Muscle of arm (tissue), 12 donors: Measurements from ENCODE around the gene SLC16A2. TPM values are rescaled to one million over a fixed set of nuclear protein-coding genes. Genes with fewer than 3 reads are reported as not detected.

Source experiments
- DNase-seq: peaks from one replicate; pipeline ENCODE4 v3.0.0-alpha.2; 2013
- polyA plus RNA-seq, 12 donors: library from polyadenylated mRNA; unstranded; fragments of 120-200 nt; gene quantifications; one replicate each; pipeline ENCODE4 v1.2.1, GENCODE V29; 2013; ENCODE audit not compliant: insufficient read length in 12 of 12

SLC16A2 gene
- polyA plus RNA-seq, 12 donors = 36.7 to 62.9 (median 49.9) TPM; not detected in 1

DNA sequence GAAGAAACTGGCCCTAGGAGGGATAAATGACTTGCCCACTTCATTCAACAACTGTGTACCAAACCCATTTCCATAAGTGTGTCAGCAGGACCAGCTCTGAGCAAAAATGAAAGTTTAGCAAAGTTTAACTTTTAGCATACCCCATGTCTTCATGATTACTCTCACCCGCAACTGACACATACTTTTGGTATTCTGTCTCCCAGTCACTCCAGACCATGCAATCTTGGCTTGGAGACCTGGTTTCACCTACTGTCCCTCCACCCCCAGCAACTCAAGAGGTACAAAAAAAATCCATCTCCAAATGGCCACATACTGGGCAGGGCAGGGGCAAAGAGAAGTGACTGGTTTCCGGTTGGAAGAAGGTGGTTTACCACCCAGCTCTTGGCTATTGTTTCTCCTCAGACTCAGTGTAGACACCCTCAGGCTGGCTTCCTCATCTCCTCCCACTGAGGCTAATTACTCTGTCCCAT lies 113.3 kb downstream of the SLC16A2 start:
- DNase-seq = no peak

DNA sequence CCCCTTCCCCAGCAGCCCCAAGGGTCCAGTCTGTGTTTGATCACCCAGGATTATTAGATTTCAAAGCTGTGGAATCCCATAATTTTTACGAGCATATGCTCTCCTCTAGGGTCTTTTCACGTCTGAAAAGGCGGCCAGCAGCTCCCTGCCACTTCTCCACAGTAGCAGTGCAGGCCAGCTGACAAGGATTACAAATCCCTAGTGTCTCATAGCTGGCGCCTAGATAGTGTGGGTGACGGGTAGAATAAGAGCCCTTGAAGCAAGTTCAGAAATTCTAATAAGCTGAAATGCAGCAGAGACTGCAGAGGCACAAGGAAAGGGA lies 113.8 kb downstream of the SLC16A2 start:
- no peak for DNase-seq

GRCh38 chrX:74535408-74536151 lies 114.3 kb downstream of the SLC16A2 start:
- peak; percentile 70 for DNase-seq

DNA sequence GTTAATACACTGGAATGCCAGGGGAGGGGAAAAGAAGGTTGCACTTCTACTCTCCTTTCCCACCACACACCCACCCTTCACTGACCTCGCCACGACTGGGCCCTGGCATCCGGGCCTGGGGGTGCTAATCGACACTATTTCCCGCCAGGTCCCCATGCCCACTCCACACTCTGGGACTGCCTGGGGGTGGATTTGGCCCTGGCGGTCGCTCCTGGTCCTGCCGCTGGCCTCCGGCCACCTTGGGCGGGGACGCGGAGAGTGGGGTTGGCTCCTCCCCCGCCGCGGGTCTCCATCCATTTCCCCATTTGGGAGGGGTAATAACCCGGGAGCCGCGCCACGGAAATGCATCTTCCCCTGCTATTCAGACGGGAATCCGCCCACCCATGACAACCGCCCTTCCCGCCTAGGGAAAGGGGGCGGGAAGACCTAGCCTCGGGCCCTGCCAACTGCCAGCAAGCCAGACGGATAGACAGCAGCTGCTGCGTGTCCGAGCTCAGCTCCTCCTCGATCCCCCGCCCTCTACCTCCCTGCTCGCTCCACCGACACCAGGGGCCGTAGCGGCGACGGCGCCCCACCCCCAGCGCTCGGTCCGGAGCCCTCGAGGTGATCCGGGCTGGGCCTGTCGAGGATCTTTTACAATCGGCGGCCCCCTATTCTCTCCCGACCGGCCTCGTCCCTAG lies 115.0 kb downstream of the SLC16A2 start:
- DNase-seq = peak; percentile 89

DNA sequence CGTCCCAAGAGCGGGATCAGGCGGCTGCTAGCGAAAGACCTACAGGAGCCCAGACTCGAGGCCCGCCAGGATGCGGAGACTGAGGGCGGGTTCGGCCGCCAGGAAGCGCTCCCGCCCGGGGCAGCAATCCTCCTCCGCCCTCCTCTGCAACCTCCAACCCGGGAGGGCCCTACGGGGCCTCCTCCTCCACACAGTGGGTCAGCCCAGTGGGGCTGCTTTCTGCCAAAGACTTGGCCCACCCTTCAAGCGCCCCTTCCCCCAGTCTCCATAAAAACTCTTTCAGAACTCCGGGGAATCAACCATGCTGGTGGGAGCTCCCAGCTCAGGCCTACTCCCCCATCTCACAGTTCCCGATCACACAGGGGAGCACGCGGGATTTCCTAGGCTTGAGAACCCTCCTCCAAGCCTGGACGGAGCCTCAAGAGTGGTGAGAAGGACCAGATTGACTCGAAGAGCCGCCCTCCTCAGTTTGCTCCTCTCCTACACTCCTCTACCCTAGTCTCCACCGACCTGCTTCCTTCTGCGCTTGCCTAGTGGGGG lies 115.6 kb downstream of the SLC16A2 start:
- DNase-seq = peak; percentile 51

DNA sequence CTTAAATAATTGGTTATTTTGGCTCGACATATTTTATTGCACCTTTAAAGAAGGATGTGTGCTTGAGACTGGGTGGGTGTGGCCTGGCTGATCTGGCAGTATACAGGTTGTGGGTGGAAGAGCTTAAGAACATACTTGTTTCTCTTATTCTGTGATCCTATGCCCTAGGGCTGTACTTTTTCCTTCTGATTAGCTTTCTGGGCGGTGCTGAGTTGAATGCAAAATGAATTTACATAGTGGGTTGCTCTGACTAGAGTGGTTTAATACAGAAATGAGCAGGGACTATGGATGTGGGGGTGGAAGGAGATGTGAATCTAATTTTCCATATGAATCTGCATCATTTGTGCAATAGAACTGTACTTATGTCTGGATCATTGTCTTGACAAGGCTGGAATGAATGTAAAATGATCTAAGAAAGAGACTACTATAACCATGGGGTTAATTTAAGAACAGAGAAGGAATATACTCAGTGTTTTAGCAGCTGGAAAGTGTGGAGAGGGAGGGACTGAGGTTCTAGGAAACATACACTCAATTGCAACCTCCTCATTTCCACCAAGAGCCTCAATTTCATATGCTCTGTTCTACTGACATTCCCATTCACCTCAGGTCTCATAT lies 119.4 kb downstream of the SLC16A2 start:
- no peak for DNase-seq

- DNase-seq = no peak
Observed at GRCh38 chrX:74545880-74546523, 124.7 kb downstream of the SLC16A2 start.

DNA sequence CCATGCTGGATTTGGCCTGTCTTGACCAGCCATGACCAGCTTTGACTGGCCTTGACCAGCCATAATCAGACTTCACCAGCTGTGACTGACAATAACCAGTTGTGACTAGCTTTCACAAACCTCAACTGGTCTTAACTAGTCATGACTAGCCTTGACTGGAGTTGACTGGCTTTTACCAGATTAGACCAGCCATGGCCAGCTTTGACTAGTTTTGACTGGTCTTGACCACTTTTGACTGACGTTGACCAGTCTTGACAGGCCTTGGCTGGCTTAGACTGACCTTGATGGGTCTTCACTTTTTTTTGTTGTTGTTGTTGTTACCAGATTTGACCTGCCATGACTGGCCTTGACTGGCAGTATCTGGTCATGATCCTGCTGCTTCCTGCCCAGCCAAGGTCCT lies 125.7 kb downstream of the SLC16A2 start:
- DNase-seq = no peak

GRCh38 chrX:74550295-74550802 lies 129.1 kb downstream of the SLC16A2 start:
- peak; percentile 77 for DNase-seq

GRCh38 chrX:74551934-74552333 lies 130.6 kb downstream of the SLC16A2 start:
- no peak for DNase-seq

- no peak for DNase-seq
Observed at GRCh38 chrX:74557378-74557777, 136.1 kb downstream of the SLC16A2 start.

DNA sequence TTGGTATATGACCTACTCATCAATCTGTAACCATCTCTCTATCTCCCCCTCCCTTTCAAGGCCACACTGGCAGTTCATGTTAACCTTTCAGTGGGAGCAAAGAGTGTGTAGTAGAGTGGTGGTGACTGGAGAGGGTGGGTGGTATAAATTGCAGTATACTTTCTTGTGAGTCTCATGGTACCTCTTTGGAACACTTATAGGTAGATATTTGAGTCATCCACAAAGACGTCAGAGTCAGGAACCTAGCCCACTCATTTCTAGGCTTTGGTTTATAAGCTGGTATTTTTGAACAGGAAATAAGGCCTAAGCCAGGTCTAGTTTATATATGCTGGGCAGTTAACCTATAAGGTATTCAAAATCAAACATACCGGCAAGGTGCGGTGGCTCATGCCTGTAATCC lies 156.8 kb downstream of the SLC16A2 start:
- no peak for DNase-seq

DNA sequence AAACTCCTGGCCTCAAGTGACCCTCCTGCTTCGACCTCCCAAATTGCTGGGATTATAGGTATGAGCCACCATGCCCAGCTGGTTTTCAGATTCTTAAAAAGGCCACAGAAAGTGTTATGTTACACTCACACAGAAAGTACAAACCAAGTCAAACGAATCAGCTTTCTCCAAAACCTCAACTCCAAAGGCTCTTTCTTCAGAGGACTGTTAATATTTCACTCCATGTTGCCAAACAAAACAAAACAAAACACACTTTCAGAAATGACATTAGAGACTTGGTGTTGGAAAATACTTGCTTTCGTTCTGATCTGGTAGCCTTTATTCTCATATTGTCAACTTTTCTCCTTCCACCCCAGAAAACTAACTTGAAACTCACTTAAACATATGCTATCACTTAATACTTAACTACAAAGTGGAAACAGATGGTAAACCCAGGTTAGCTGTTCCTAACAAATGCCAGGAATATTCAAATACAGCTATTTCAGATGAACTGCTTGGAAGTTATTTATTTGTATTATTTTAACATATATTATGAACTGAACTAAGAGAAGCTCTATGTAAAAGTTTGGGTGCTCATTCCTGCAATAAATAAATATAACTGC lies 158.4 kb downstream of the SLC16A2 start:
- DNase-seq = peak; percentile 23

Other genes with a start within 250 kb of the SLC16A2 start
- not detected for gene ZCCHC13, start 117.3 kb upstream of the SLC16A2 start, polyA plus RNA-seq
- gene RLIM, start 193.1 kb downstream of the SLC16A2 start, polyA plus RNA-seq = 10 to 100 TPM in 11 of 12 donors, not detected in 1; 17.0 to 25.0 (median 21.6) TPM